OCI-M2 (cell line): ENCODE results near the gene ATF6.
A peak's percentile ranks its signal among the peaks of the same experiment; 100 is the strongest.
"Not testable (repeated sequence)": the region's sequence is repeated elsewhere in the genome, so short reads cannot be mapped to it uniquely, and the experiment has no call there.

Experiments used
- DNase-seq: peaks from one replicate; lab custom pipeline; 2025; ENCODE audit not compliant: unreplicated experiment; lab: John Stamatoyannopoulos, UW

Gene ATF6

GRCh38 chr1:161766102-161766981 is at the start of gene ATF6:
ATF6 (plus strand) TSS chr1:161766320; CDS start chr1:161766361, 41 bp downstream.
- DNase-seq = peak; percentile 26

- DNase-seq = no peak
These were observed 47.4 kb upstream of the ATF6 start for GRCh38 chr1:161718559-161719324.

GRCh38 chr1:161719325-161719611 is 46.9 kb upstream of the ATF6 start:
- DNase-seq = no peak

GRCh38 chr1:161720422-161720821 is 45.7 kb upstream of the ATF6 start:
- no peak for DNase-seq

- DNase-seq = no peak
These were observed 45.0 kb upstream of the ATF6 start, which contains the start of gene FCRLB for GRCh38 chr1:161720956-161721737. FCRLB (plus strand) TSS chr1:161721544; CDS start chr1:161722673, 1,129 bp downstream.

- DNase-seq = no peak
These were observed 44.3 kb upstream of the ATF6 start for GRCh38 chr1:161721738-161722343.

GRCh38 chr1:161722406-161722805 is 43.7 kb upstream of the ATF6 start:
- DNase-seq = no peak

GRCh38 chr1:161723459-161724141 is 42.5 kb upstream of the ATF6 start:
- no peak for DNase-seq

GRCh38 chr1:161725258-161725907 is 40.7 kb upstream of the ATF6 start:
- not testable (repeated sequence) for DNase-seq

GRCh38 chr1:161725908-161726472 is 40.1 kb upstream of the ATF6 start:
- DNase-seq = no peak

GRCh38 chr1:161726473-161727255 is 39.5 kb upstream of the ATF6 start:
- no peak for DNase-seq

- no peak for DNase-seq
These were observed 38.7 kb upstream of the ATF6 start for GRCh38 chr1:161727256-161727924.

GRCh38 chr1:161728376-161729226 is 37.5 kb upstream of the ATF6 start:
- no peak for DNase-seq

GRCh38 chr1:161730050-161730564 is 36.0 kb upstream of the ATF6 start:
- no peak for DNase-seq

GRCh38 chr1:161731241-161731640 is 34.9 kb upstream of the ATF6 start:
- DNase-seq = no peak

- DNase-seq = no peak
These were observed 34.0 kb upstream of the ATF6 start for GRCh38 chr1:161731981-161732718.
